GM19193 (cell line): ENCODE results near the gene PIK3R1.

Experiments used
- POLR2A ChIP-seq: IDR thresholded peaks from 4 replicates; pipeline ENCODE4 v1.6.1; 2011; ENCODE audit not compliant: insufficient read depth, insufficient read length; ENCODE audit errors: extremely low read depth

The PIK3R1 gene

DNA sequence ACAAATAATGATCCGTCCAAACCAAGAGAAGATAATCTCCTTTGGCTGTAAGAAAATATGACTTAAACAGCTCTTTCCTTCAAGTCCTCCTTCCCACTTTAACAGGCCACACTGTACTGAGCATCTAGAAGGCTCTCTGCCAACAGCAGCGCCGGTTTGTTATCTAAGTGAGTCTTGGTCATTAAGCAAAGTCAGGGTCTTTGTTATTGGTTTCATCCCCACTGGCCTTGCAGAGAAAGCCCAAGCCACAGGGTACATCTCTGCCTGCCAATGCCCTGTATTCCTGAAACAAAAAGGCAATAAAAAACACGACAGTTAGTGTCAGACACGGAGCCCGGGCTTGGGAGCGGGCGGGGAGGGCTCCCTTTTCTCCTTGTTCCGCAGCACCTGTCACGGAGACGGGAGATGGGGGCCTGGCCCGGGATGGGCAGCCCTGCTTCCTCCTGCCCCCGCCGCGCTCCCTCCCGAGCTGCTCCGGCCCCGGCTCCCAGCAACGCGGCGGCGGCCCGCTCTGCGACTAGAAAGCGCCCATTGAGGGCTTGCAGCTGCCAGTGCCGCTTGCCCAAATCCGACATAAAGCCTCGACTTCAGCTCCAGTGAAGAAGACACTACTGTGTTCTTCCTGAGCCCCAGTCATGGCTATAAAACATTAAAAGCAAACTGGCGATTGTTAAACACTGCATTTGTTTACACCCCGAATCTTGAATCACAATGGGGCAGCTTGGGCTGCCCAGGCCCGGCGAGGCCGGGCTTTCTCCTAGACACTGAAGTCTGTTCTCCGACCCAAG is 28.1 kb upstream of the PIK3R1 start:
- no peak for TF ChIP-seq POLR2A

DNA sequence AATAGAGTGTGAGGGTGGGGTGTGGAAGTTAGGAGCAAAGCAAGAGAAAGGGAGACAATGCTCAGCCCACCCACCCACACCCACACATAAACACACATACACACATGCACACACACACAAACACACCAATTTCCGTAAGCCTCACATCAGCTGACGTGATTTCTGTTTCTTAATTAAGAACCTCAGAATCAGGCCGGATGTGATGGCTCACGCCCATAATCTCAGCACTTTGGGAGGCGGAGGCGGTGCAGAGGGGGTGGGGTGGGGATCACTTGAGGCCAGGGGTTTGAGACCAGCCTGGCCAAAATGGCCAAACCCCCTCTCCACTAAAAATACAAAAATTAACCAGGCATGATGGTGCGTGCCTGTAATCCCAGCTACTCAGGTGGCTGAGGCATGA is 26.4 kb upstream of the PIK3R1 start:
- TF ChIP-seq POLR2A, result no peak

DNA sequence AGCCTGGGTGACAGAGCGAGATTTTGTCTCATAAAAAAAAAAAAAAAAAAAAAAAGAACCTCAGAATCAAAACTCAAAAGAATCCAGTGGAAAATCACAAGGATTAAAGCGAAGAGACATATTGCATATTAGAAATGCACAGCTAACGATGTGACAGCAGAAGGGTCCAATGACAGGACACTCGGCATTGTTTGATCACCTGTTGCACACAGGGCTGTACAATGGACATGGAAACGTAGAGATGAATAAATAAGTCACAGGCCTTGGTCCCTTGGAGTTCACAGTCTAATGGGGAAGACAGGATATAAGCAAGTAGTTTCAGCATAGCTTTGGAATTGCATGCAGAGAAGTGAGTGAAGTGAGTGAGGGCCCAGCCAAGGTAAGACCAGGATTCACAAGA is 25.9 kb upstream of the PIK3R1 start:
- TF ChIP-seq POLR2A, result no peak

DNA sequence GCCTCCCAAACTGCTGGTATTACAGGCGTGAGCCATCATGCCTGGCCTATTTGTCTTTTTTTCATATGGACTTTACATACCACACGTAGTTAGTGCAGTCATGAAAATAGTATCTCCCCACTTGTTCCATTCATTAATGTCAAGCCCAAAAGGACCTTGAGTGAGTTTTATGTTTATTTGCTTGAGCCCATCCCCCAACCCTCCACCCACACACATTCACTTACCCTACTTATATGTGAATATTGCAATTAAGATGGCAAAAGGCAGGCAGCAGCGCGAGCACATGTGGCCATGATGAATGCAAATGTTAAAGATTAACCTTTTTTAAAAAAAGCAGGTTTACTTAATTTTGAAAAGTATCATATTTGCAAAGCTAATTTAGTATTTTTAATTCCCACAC is 24.9 kb upstream of the PIK3R1 start:
- TF ChIP-seq POLR2A, result no peak

DNA sequence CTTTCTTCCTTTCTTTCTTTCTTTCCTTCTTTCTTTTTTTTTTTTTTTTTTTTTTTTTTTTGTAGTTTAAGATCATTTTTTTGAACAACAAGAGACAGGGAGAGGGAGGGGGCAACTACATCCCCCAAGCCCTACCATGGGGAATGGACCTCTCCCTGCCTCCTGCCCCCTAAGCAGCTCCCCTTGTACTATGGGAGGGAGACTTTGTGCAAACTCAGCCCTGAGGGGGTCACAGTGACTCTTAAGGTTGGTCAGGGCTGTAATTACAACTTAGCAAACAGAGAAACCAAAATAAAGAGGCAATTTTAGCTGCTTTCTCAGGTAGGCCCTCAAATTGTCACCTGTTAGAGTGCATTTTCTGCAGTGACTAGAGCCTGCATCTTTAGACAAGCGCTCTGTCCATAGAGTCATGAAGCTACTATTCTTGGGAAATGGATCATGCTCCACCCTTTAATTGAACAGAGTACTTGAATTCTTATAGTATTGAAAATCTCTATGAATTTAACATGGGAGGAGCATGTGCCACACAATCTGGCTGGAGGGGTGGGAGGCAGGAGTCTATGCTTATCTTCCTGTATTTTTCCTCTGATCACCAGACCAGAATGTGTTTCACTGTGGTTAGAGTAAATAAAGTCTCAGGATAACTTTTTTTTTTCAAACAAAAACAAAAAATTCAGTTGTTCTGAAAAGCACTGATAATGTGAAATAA is 24.3 kb upstream of the PIK3R1 start:
- no peak for TF ChIP-seq POLR2A

DNA sequence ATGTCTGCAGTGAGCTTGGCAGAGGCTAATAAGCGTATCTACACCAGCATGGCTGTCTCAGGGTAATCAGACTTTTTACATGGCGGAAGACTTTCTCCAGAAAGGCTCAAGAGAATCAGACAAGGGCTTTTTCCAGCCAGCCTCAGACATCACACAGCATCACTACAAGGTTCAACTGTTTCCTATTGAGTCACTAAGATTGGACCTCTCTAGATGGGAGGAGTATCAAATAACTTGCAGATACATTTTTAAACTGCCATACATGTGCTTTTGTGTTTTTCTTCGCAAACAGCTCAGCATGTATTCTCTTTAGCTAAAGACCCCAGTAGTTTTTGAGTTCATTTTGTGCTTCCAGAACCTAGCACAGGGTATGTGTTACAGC is 22.9 kb upstream of the PIK3R1 start:
- no peak for TF ChIP-seq POLR2A

DNA sequence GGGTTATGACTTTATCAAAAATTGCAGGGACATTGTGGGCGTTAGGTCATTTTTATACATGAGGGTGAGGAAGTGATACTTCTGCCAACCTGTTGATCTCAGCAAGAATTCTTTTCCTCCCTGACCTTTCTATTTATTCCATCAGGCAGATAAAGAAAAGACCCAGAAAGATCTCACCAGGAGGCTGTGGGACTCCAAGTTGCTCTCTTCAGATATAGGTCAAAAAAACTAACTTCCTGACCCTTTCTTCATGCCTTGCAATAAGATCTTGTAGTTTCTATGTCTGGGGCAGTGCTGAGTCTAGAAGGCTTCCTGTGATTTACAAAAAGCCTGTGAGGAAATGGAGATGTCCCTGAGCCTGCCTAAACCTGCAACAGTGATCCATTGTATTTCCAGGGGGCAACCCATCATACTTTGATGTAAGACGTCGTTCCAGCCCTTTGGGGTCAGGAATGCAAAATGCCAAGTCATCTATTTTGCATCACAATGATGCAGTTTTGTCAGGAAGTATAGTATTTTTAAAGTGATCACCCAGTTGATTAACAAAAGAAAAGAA is 22.0 kb upstream of the PIK3R1 start:
- TF ChIP-seq POLR2A, result no peak

DNA sequence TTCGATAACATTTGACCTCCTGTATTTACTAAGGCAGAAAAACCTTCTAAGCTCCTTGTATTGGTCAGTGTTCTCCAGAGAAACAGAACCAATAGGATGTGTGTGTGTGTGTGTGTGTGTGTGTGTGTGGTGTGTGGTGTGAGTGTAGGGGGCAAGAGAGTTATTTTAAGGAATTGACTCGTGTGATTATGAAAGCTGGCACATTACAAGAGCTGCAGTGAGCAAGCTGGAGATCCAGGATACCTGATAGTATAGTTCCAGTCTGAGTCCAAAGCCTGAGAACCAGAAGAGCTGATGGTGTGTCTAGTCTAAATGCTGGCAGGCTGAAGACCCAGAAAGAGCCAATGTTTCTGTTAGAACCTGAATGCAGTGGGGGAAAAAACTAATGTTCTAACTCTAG is 21.2 kb upstream of the PIK3R1 start:
- no peak for TF ChIP-seq POLR2A

DNA sequence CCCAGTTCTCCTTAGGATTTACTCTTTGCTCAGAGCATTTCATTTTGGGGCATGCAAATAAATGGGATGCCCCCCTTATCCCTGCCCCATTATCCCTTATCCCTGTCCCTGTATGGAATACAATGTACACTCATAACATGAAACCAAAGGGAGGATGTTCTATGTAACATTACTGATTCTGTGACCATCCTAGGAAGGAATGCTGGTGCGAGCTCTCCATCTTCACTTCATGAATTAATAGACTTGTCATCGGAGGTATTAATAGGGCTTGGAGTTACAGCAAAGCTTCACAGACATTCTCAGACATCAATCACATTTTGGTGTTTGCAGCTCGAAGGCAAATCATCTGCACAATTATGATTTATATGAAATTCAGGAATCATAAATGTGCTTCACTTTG is 20.4 kb upstream of the PIK3R1 start:
- no peak for TF ChIP-seq POLR2A

DNA sequence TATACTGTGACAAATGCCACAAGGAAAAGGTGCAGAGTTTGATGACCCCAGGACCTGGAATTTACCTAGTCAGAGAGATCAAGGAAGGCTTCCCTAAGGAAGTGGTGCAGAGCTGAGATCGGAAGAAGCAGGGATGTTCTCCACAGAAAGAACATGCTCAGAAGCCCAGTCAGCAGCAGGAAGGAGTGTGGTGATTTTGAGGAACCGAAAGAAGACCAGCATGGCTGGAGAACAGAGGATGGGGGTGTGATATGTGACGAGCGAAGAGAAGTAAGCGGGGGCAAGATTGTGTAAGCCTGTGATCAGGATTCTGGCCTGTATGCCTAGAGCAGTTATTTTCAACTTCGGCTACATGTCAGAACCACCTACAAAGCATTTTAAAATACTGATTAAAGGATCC is 18.7 kb upstream of the PIK3R1 start:
- no peak for TF ChIP-seq POLR2A

DNA sequence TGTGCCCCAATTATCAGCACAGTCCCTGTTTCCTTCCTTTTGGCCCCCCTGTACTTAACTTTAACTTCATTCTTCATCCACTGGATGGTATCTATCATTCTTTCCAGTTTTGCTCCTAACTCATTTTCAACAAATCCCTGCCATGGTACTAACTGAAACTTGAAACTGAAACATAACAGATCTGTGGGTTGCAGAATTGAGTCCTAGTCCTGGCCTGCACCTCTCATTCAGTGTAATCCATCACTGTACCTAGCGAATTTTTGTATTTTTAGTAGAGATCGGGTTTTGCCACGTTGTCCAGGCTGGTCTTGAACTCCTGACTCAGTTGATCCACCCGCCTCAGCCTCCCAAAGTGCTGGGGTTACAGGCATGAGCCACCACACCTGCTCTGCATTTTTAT is 15.3 kb upstream of the PIK3R1 start:
- TF ChIP-seq POLR2A, result no peak

DNA sequence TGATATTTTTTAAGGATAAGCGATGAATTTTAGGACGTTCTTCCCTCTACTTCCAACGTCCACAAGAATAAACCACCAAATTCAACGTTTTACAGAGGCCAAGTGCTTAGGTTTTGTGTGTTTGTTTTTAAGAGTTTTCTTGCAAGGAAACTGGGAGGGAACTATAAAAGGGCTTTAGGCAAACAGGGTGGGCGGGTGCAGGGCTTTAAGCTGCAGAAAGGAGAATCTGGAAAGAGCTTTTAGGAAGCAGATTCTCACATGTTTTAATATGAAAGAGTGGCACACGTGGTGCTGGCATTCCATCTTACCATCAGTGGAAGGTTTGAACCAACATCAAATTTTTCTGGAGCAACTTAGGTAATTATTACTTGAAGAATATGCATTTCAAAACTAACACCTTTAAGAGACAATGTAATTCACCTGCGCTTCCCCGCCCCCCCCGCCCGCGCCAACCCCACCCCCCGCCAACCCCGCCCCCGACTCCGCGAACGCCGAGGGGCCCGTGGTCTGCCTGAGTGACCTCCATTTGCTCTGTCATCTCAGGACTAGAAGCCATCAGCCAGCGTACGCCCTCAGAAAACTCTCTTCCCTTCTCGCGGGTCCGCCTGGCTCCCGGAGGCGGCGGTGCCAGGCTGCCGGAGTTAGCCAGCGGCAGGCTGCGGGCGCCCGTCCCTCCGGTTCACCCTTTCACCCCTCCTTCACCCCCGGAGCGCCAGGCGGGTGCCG is 911 bp upstream of the PIK3R1 start:
- TF ChIP-seq POLR2A, result no peak

DNA sequence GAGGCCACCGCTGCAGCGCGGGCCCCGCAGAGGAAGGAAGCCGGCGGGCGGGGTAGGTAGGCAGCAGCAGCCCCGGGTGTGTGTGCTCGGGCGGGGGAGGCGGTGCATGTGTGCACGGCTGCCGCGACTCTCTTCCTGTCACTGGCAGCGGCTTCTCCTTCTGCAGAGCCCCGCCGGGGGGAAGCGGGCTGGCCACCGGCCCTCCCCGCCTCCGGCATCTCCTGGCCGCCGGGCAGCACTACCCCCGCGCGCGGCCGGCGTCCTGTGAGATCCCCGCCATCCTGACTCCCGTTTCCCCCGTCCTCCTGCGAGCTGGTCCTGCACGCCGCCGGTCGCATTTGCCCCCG is 315 bp downstream of the PIK3R1 start:
- no peak for TF ChIP-seq POLR2A

DNA sequence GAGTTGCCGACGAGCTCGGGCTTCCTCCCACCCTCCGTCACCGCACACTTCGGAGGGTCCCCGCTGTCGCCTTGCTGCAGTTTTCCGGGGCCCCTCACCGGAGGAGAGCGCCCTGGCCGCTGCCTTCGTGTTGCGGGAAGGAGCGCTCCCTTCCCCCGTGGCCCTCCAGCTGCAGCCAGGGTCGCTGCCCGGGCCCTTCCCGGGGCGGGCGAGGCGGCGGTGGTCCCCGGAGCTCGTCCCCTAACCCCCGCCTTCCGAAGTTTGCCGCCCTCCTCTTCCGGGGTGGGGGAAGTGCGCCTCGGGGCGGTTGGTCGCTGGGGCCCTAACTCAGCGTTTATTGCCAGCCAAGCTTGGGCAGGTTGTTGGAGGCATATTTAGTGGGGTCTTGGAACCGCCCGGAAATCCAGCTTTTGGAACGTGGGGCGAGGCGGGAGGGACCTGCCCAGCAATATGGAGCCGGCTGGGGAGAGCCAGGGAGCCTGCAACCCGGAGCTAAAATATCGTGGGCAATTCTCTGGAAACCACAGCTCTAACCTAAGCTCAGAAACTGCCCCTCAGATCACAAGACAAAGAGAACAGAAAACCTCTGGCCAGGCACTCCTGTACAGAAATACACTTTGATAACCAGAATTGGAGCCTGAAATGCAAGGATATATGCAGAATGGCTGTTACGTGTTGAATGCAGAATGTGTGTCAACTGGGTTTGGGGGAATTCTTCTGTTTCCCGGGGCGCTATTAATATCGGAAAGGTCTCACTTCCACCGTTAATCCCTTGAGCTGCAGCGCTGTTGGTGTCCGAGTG is 890 bp downstream of the PIK3R1 start:
- peak; percentile 47 for TF ChIP-seq POLR2A

DNA sequence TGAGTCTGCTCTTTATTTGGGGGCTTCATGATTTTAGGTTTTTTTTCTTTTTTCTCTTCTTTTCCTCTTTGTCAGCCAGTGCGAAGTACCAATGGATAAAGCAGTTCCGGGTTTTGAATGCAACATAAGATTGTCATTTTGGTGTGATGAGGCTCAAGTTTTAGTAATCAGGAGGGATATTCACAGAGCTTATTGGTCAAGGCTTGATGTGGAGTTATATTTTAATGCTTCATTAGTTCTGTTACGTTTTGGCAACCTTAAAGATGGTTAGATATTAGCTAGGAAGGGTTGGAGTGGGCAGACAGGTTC is 1.4 kb downstream of the PIK3R1 start:
- no peak for TF ChIP-seq POLR2A
